Activated CD8-positive, alpha-beta memory T cell treated with anti-CD3 and anti-CD28 coated beads, Interleukin-2, amount 10 ng/mL, durations not matched to agents 7 days and 5 days (primary cell): ENCODE data around the gene MT1H. TPM values are rescaled to one million over a fixed set of nuclear protein-coding genes. Genes with fewer than 3 reads are reported as not detected.
A peak's percentile ranks its signal among the peaks of the same experiment; 100 is the strongest.
"Not testable (repeated sequence)": the region's sequence is repeated elsewhere in the genome, so short reads cannot be mapped to it uniquely, and the experiment has no call there.

Experiments used
- ATAC-seq: fragments of 150-1000 bp; cut with Tn5 transposase; one replicate; pipeline ENCODE4 v1.10.0; 2021; ENCODE audit warnings: moderate library complexity
- CTCF ChIA-PET: fragments of 350-600 bp; sonication (Branson Sonifier 250); formaldehyde crosslinking; loops from one replicate; lab custom pipeline; 2021; ENCODE audit warnings: antibody characterized with exemption; lab: Charles Lee
- DNase-seq: peaks from one replicate; pipeline ENCODE4 v3.0.0-alpha.2; 2020
- H3K27ac Mint-ChIP-seq: one replicate; pipeline ENCODE4 v1.8.0; 2021; ENCODE audit warnings: mild to moderate bottlenecking, mixed read lengths
- H3K27me3 Mint-ChIP-seq: one replicate; pipeline ENCODE4 v1.8.0; 2021; ENCODE audit warnings: mixed read lengths
- H3K36me3 Mint-ChIP-seq: one replicate; pipeline ENCODE4 v1.8.0; 2021; ENCODE audit warnings: mild to moderate bottlenecking, mixed read lengths
- H3K4me1 Mint-ChIP-seq: one replicate; pipeline ENCODE4 v1.8.0; 2021; ENCODE audit warnings: mixed read lengths
- H3K4me3 Mint-ChIP-seq: one replicate; pipeline ENCODE4 v1.8.0; 2021; ENCODE audit warnings: mild to moderate bottlenecking, moderate library complexity, mixed read lengths
- H3K9me3 Mint-ChIP-seq: one replicate; pipeline ENCODE4 v1.8.0; 2022; ENCODE audit warnings: low read depth, mixed read lengths
- total RNA-seq, 2 experiments: library from RNA; stranded (reverse); gene quantifications; one replicate each; pipeline ENCODE4 v1.2.3, GENCODE V29; 2021

The MT1H gene
- total RNA-seq, 2 experiments from 2014 or later = not detected

DNA sequence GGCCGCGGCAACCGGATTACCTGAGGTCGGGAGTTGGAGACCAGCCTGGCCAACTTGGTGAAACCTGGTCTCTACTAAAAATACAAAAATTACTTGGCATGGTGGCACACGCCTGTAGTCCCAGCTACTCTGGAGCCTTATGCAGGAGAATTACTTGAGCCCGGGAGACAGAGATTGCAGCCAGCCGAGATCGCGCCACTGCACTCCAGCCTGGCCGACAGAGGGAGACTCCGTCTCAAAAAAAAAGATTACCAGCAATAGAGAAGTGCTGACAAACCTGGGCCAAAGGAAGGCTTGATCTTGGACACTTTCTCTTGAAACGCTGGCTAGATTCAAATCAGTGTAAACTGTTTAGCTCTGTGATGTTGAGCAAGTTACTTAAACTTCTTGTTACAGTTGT is 4.3 kb downstream of the MT1H start:
- DNase-seq (peak; percentile 48), ATAC-seq (peak; percentile 34)
- CTCF ChIA-PET = interaction anchor here (0.9 to 2.4 kb wide), 9 partner anchors 10 to 119 kb away, joined by 3 to 10 read pairs (median 3); partner anchors contain the start of gene MT1X
- Mint-ChIP-seq H3K27me3 (peaks cover 51% of the 10 kb centered on the region), H3K27ac (no peak overlapping the region), H3K9me3 (no peaks in the 10 kb centered on the region), H3K4me1 (peaks cover 16% of the 10 kb centered on the region), H3K36me3 (no peaks in the 10 kb centered on the region), H3K4me3 (no peak overlapping the region)

DNA sequence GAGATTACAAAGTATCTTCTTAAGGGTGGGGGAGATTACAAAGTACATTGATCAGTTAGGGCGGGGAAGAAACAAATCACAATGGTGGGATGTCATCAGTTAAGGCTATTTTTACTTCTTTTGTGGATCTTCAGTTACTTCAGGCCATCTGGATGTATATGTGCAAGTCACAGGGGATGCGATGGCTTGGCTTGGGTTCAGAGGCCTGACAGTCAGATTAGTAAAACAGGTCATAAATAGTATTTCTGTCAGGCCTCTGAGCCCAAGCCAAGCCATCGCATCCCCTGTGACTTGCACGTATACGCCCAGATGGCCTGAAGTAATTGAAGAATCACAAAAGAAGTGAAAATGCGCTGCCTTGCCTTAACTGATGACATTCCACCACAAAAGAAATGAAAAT is 5.0 kb downstream of the MT1H start:
- not testable (repeated sequence) for H3K4me3 Mint-ChIP-seq, H3K27ac Mint-ChIP-seq, DNase-seq, H3K9me3 Mint-ChIP-seq, ATAC-seq, H3K36me3 Mint-ChIP-seq
- Mint-ChIP-seq H3K27me3 (peaks cover 45% of the 10 kb centered on the region), H3K4me1 (peaks cover 16% of the 10 kb centered on the region)
- CTCF ChIA-PET = interaction anchor here (1.1 to 2.4 kb wide), 6 partner anchors 9 to 119 kb away, joined by 3 to 10 read pairs (median 4); partner anchors contain the start of gene MT1X

DNA sequence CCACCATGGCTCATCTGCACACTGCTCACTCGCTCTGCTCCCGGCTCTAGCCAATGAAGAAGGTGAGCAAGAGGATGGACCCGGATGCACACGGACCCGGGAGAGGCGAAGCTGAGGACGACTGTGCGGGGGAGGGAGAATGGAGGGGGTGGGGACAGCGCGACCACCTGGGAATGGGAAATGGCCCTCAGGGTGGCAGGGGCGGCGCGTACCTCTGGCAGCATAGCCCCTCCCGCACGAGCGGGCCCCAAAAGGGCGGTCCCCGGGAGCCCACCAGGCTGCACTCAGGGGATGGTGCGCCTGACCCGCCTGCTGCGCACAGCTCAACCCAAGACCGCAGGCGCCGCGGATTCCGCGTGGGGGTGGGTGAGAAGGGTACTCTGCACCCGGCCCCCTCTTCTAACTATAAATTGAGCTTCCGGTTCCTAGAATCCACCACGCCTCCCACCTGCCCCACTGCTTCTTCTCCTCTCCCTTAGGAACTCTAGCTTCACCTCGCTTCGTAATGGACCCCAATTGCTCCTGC is 6.1 kb downstream of the MT1H start:
- Mint-ChIP-seq H3K36me3 (no peaks in the 10 kb centered on the region), H3K4me1 (peaks cover 16% of the 10 kb centered on the region), H3K27ac (no peak overlapping the region), H3K9me3 (no peaks in the 10 kb centered on the region), H3K4me3 (peak overlapping the region; percentile 59), H3K27me3 (peaks cover 33% of the 10 kb centered on the region)
- ATAC-seq = peak; percentile 79
- CTCF ChIA-PET = interaction anchor here (0.9 to 5.3 kb wide), 7 partner anchors 8 to 99 kb away, joined by 3 to 21 read pairs (median 3); partner anchors contain the start of gene MT2A
- peak; percentile 75 for DNase-seq

- Mint-ChIP-seq H3K9me3 (no peaks in the 10 kb centered on the region), H3K4me3 (no peak overlapping the region)
- CTCF ChIA-PET = interaction anchor here (1.4 to 5.3 kb wide), 4 partner anchors 16 to 101 kb away, joined by 3 to 21 read pairs (median 5); partner anchors contain the start of gene MT1E
Measured at GRCh38 chr16:56677474-56677873, 7.9 kb downstream of the MT1H start.

GRCh38 chr16:56679078-56679730 is 9.6 kb downstream of the MT1H start:
- Mint-ChIP-seq H3K4me1 (peaks cover 32% of the 10 kb centered on the region), H3K27me3 (peaks cover 11% of the 10 kb centered on the region), H3K9me3 (no peaks in the 10 kb centered on the region), H3K27ac (no peak overlapping the region), H3K4me3 (no peak overlapping the region), H3K36me3 (peaks cover 1% of the 10 kb centered on the region)
- CTCF ChIA-PET = interaction anchor here (2.5 to 5.3 kb wide), 2 partner anchors 22 to 102 kb away, joined by 7 to 21 read pairs; no protein-coding TSS in a partner anchor
- ATAC-seq (no peak), DNase-seq (no peak)

More at GRCh38 chr16:56677474-56677873, 7.9 kb downstream of the MT1H start:
- Mint-ChIP-seq H3K36me3 (no peaks in the 10 kb centered on the region), H3K27ac (no peak overlapping the region), H3K27me3 (peaks cover 19% of the 10 kb centered on the region), H3K4me1 (peaks cover 21% of the 10 kb centered on the region)
- no peak for ATAC-seq
- DNase-seq = no peak

- Mint-ChIP-seq H3K4me1 (peaks cover 33% of the 10 kb centered on the region), H3K27me3 (peaks cover 7% of the 10 kb centered on the region), H3K36me3 (peaks cover 1% of the 10 kb centered on the region), H3K27ac (no peak overlapping the region), H3K9me3 (no peaks in the 10 kb centered on the region), H3K4me3 (no peak overlapping the region)
- CTCF ChIA-PET = interaction anchor here (1.0 to 5.3 kb wide), 2 partner anchors 22 to 102 kb away, joined by 3 to 21 read pairs; no protein-coding TSS in a partner anchor
- DNase-seq (peak; percentile 52), ATAC-seq (no peak)
Measured at GRCh38 chr16:56679818-56680217, 10.2 kb downstream of the MT1H start.

DNA sequence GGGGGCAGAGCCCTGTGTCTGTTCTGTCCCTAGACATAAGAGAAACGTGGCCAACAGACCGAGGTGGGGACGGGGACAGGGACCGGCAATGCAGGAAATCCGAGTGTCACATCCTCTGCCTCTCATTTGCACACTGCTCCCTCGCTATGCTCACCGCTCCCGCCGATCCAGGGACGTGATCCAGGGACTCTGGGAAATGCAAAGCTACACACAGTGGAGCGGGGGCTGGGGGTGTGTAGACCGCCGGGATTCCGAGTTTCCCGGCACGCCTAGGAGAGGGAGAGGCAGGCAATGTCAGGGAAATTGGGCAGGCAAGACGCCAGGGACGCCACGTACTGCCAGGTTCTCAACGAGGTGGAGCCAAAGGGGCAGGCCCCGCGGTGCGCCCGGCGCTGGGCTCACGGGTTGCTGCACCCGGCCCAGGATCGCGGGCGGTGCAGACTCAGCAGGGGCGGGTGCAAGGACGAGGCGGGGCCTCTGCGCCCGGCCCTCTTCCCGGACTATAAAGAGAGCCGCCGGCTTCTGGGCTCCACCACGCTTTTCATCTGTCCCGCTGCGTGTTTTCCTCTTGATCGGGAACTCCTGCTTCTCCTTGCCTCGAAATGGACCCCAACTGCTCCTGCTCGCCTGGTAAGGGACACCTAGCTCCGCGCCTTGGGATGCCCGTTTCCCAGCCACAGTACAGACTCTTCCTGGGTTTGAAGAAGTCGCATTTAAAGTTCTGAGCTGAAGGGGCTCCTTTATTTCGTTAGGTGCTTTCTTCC is 12.5 kb downstream of the MT1H start, which contains the start of gene MT1X:
Gene MT1X, plus strand, starts transcription at position 532 of the 764 bp plus-strand sequence. Its CDS starts 71 bp downstream, at position 603.
- Mint-ChIP-seq H3K27ac (peak within 1 kb of the TSS; percentile 92), H3K9me3 (no peaks in the 10 kb centered on the region), H3K4me3 (peak within 1 kb of the TSS; percentile 89), H3K36me3 (peaks cover 1% of the 10 kb centered on the region), H3K27me3 (no peaks in the 10 kb centered on the region), H3K4me1 (peaks cover 25% of the 10 kb centered on the region)
- DNase-seq (peak; percentile 94), ATAC-seq (peak; percentile 98)
- CTCF ChIA-PET = interaction anchor here (1.5 to 3.9 kb wide), 6 partner anchors 9 to 106 kb away, joined by 4 to 30 read pairs (median 5); partner anchors contain the start of gene MT1E

- ATAC-seq (peak; percentile 10), DNase-seq (no peak)
- no peaks in the 10 kb centered on the region for H3K27me3 Mint-ChIP-seq
- peak overlapping the region; percentile 89 for H3K4me3 Mint-ChIP-seq
- H3K9me3 Mint-ChIP-seq = no peaks in the 10 kb centered on the region
- peaks cover 25% of the 10 kb centered on the region for H3K4me1 Mint-ChIP-seq
- CTCF ChIA-PET = interaction anchor here (0.8 to 3.9 kb wide), 7 partner anchors 9 to 106 kb away, joined by 3 to 30 read pairs (median 5); partner anchors contain the start of gene MT1E
- peak overlapping the region; percentile 92 for H3K27ac Mint-ChIP-seq
- peaks cover 1% of the 10 kb centered on the region for H3K36me3 Mint-ChIP-seq
Measured at GRCh38 chr16:56682703-56683397, 13.2 kb downstream of the MT1H start.

GRCh38 chr16:56683424-56684172 is 14.0 kb downstream of the MT1H start:
- Mint-ChIP-seq H3K27ac (no peak overlapping the region), H3K27me3 (peaks cover 1% of the 10 kb centered on the region), H3K9me3 (no peaks in the 10 kb centered on the region), H3K4me3 (peak overlapping the region; percentile 89), H3K4me1 (peaks cover 25% of the 10 kb centered on the region), H3K36me3 (peaks cover 1% of the 10 kb centered on the region)
- CTCF ChIA-PET = interaction anchor here (0.8 to 3.9 kb wide), 7 partner anchors 8 to 107 kb away, joined by 3 to 30 read pairs (median 5); partner anchors contain the start of gene MT1E
- ATAC-seq (no peak), DNase-seq (no peak)

DNA sequence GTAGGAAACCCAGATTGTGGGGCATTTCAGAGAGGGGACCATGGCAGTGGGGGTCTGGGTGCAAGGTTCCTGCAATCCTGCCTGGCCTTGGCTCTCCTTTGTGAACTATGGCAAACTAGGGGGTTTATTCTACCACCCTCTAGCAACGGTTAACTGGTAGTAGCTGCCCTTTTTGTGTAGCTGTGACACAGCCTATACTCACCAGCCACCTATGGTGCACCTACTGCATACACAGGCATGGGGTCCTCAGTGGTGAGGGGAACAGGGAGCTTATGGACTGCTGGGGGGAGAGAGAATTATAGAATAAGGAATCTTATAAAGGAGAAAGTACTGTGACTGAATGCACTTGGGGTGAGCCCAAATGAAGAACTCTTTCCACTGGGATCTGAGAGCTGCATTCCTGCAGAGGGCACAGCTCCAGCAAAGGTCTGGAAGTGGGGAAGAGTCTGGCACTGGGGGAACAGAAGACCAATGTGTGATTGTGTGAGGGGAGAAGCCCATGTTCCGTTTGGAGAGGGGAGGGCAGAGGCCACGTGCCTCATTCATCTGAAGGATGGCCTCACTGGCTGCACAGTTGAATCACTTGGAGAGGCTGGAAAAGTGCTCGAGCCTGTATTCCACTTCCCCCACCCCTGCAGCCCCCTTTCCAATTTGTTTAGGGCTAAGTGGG is 14.8 kb downstream of the MT1H start:
- no peak overlapping the region for H3K27ac Mint-ChIP-seq
- CTCF ChIA-PET = interaction anchor here (1.3 to 3.9 kb wide), 5 partner anchors 8 to 108 kb away, joined by 3 to 30 read pairs (median 5); no protein-coding TSS in a partner anchor
- peaks cover 25% of the 10 kb centered on the region for H3K4me1 Mint-ChIP-seq
- peaks cover 1% of the 10 kb centered on the region for H3K36me3 Mint-ChIP-seq
- ATAC-seq (no peak), DNase-seq (no peak)
- no peaks in the 10 kb centered on the region for H3K9me3 Mint-ChIP-seq
- H3K4me3 Mint-ChIP-seq = peak overlapping the region; percentile 89
- H3K27me3 Mint-ChIP-seq = peaks cover 2% of the 10 kb centered on the region

- H3K4me1 Mint-ChIP-seq = peaks cover 25% of the 10 kb centered on the region
- peaks cover 2% of the 10 kb centered on the region for H3K27me3 Mint-ChIP-seq
- peaks cover 1% of the 10 kb centered on the region for H3K36me3 Mint-ChIP-seq
- CTCF ChIA-PET = interaction anchor here (1.5 to 3.9 kb wide), 3 partner anchors 12 to 108 kb away, joined by 5 to 30 read pairs (median 10); no protein-coding TSS in a partner anchor
- DNase-seq (no peak), ATAC-seq (no peak)
- H3K27ac Mint-ChIP-seq = no peak overlapping the region
- H3K9me3 Mint-ChIP-seq = no peaks in the 10 kb centered on the region
- no peak overlapping the region for H3K4me3 Mint-ChIP-seq
Measured at GRCh38 chr16:56684926-56685590, 15.4 kb downstream of the MT1H start.
